B cell (primary cell): ENCODE measurements around the gene DCAKD. TPM values are rescaled to one million over a fixed set of nuclear protein-coding genes. Genes with fewer than 3 reads are reported as not detected.

ENCODE experiments used
- ATAC-seq: fragments of 200-7000 bp; cut with Tn5 transposase; one replicate; pipeline ENCODE4 v1.10.0; 2021; ENCODE audit warnings: low read depth, mild to moderate bottlenecking, moderate number of reproducible peaks, moderate library complexity
- CTCF ChIA-PET: fragments of 350-600 bp; sonication (Branson Sonifier 250); formaldehyde crosslinking; loops from one replicate; lab custom pipeline; 2021; ENCODE audit warnings: antibody characterized with exemption, inconsistent platforms; lab: Charles Lee
- POLR2A ChIA-PET: fragments of 350-600 bp; sonication (Branson Sonifier 250); formaldehyde crosslinking; loops from one replicate; lab custom pipeline; 2021; ENCODE audit warnings: antibody characterized with exemption; lab: Charles Lee
- DNase-seq: peaks from one replicate; pipeline ENCODE4 v3.0.0; 2013
- H2AFZ ChIP-seq: 2 replicates; pipeline ENCODE4 v1.6.1; 2012; ENCODE audit warnings: mild to moderate bottlenecking, low read depth, low read length; ENCODE audit not compliant: insufficient read depth, poor library complexity, severe bottlenecking
- H3K27ac ChIP-seq, 2 donors: 1 replicate in 1 of 2; 2 replicates in 1 of 2; pipeline ENCODE4 v1.5.1; 2012 to 2013; ENCODE audit warnings: low read length in 2 of 2, mild to moderate bottlenecking in 2 of 2, moderate library complexity in 1 of 2
- H3K27me3 ChIP-seq, 4 experiments: fragments of 200-600 bp in 1 of 4; sonication (generic) in 1 of 4; replicated peaks in 1 of 4; 1 replicate in 2 of 4; 2 replicates in 2 of 4; pipeline versions ENCODE4 v1.6.1 to v1.7.0; 2013 to 2016; ENCODE audit warnings: low read length in 3 of 4, mild to moderate bottlenecking in 2 of 4, mixed read lengths in 1 of 4, moderate library complexity in 1 of 4; ENCODE audit not compliant: insufficient read depth in 4 of 4, control insufficient read depth in 3 of 4; ENCODE audit errors: control extremely low read depth in 1 of 4
- H3K36me3 ChIP-seq, 2 experiments: replicated peaks in 1 of 2; 1 replicate in 1 of 2; 2 replicates in 1 of 2; pipeline versions ENCODE4 v1.6.1 to v1.7.1; 2013; ENCODE audit warnings: low read length in 1 of 2; ENCODE audit not compliant: insufficient read depth in 2 of 2, control insufficient read depth in 1 of 2; ENCODE audit errors: control extremely low read depth in 1 of 2, extremely low read depth in 1 of 2
- H3K4me1 ChIP-seq, 2 donors: fragments of 200-600 bp in 1 of 2; sonication (generic) in 1 of 2; 1 replicate in 1 of 2; 2 replicates in 1 of 2; pipeline versions ENCODE4 v1.5.1 to v1.6.1; 2013 to 2017; ENCODE audit warnings: low read length in 2 of 2; ENCODE audit not compliant: control insufficient read depth in 2 of 2, insufficient read depth in 2 of 2
- H3K4me2 ChIP-seq: replicated peaks from 2 replicates; pipeline ENCODE3; 2012; ENCODE audit warnings: mild to moderate bottlenecking, low read depth, low read length; ENCODE audit not compliant: poor library complexity, severe bottlenecking
- H3K4me3 ChIP-seq, 5 experiments: fragments of 200-600 bp in 1 of 5; sonication (generic) in 1 of 5; 1 replicate in 3 of 5; 2 replicates in 2 of 5; pipeline versions ENCODE4 v1.5.1 to v1.7.0; 2011 to 2016; ENCODE audit warnings: low read length in 4 of 5, mild to moderate bottlenecking in 4 of 5, low read depth in 2 of 5, control low read depth in 1 of 5, moderate library complexity in 1 of 5; ENCODE audit not compliant: insufficient read depth in 1 of 5; ENCODE audit errors: control extremely low read depth in 1 of 5, extremely low read depth in 1 of 5
- H3K79me2 ChIP-seq: fragments of 200-600 bp; sonication (generic); one replicate; pipeline ENCODE4 v1.6.0; 2016; ENCODE audit warnings: low read length; ENCODE audit not compliant: control insufficient read depth, insufficient read depth
- H3K9ac ChIP-seq: fragments of 200-600 bp; sonication (generic); 2 replicates; pipeline ENCODE4 v1.6.1; 2017; ENCODE audit warnings: mild to moderate bottlenecking, low read length, moderate library complexity
- H3K9me3 ChIP-seq, 3 donors: one replicate each; pipeline versions ENCODE4 v1.6.1 to v1.7.1; 2013; ENCODE audit warnings: low read length in 2 of 3; ENCODE audit not compliant: control insufficient read depth in 2 of 3, insufficient read depth in 1 of 3; ENCODE audit errors: control extremely low read depth in 1 of 3
- H4K20me1 ChIP-seq: 2 replicates; pipeline ENCODE4 v1.6.0; 2012; ENCODE audit warnings: mild to moderate bottlenecking, low read length; ENCODE audit not compliant: insufficient read depth, control insufficient read depth, poor library complexity, severe bottlenecking
- H3K27ac Mint-ChIP-seq: one replicate; pipeline ENCODE4 v1.8.0; 2021; ENCODE audit warnings: mixed read lengths
- H3K27me3 Mint-ChIP-seq: one replicate; pipeline ENCODE4 v1.8.0; 2021; ENCODE audit warnings: mixed read lengths
- H3K4me1 Mint-ChIP-seq: one replicate; pipeline ENCODE4 v1.8.0; 2021; ENCODE audit warnings: mixed read lengths
- H3K4me3 Mint-ChIP-seq: one replicate; pipeline ENCODE4 v1.8.0; 2021; ENCODE audit warnings: mixed read lengths
- H3K9me3 Mint-ChIP-seq: one replicate; pipeline ENCODE4 v1.8.0; 2022; ENCODE audit warnings: mixed read lengths; ENCODE audit not compliant: insufficient read depth
- CTCF ChIP-seq: fragments of 200-600 bp; IDR thresholded peaks from one replicate; pipeline ENCODE4 v1.8.0; 2022; ENCODE audit warnings: antibody characterized with exemption, mild to moderate bottlenecking
- EZH2 ChIP-seq: IDR thresholded peaks from 2 replicates; pipeline ENCODE4 v1.6.1; 2012; ENCODE audit warnings: borderline replicate concordance, low read depth, mild to moderate bottlenecking, moderate library complexity, low read length; ENCODE audit not compliant: insufficient read depth, poor library complexity, severe bottlenecking
- WGBS: methylation state at CpG from one replicate; pipeline ENCODE4 v1.1.5; 2013; ENCODE audit warnings: missing lambda C conversion rate; ENCODE audit not compliant: insufficient coverage; 5-methylcytosine and 5-hydroxymethylcytosine counted together
- intact Hi-C: fragments of 100-400 bp; cut with micrococcal nuclease; formaldehyde crosslinking; loops from one replicate; pipeline ENCODE4 v1.10.0; 2022
- polyA plus RNA-seq: library from polyadenylated mRNA; depleted of rRNA; stranded (reverse); fragments of >200 nt; gene quantifications from 2 replicates; pipeline ENCODE4 v1.2.3, GENCODE V29; 2012
- total RNA-seq, 2 donors: library from RNA; stranded (reverse); fragments of 120-200 nt in 1 of 2; gene quantifications; 1 replicate in 1 of 2; 2 replicates in 1 of 2; pipeline versions ENCODE4 v1.2.3 to v1.2.4, GENCODE V29; 2013 to 2022

DCAKD gene
- total and polyA plus RNA-seq, 2 donors (not counting 1 experiment from before 2014, with no cell fraction given), result 20.6 to 31.5 TPM

GRCh38 chr17:44999433-44999832 lies 52.0 kb downstream of the DCAKD start:
- DNase-seq (no peak), ATAC-seq (no peak)
- CTCF ChIA-PET, result interaction anchor here (0.5 kb wide), 1 partner anchor 470 kb away, joined by 3 read pairs; no protein-coding TSS in a partner anchor
- Histone ChIP-seq H3K4me1 (no peaks in the 10 kb centered on the region), H3K79me2 (no peaks in the 10 kb centered on the region), H3K4me2 (no peak overlapping the region), H3K27me3 (peaks cover 0 to 29% (median 6%) of the 10 kb centered on the region in 4 experiments), H3K4me3 (no peak overlapping the region), H4K20me1 (no peaks in the 10 kb centered on the region), H3K36me3 (no peaks in the 10 kb centered on the region), H3K9ac (no peak overlapping the region), H2AFZ (no peak overlapping the region), H3K27ac (no peak overlapping the region), H3K9me3 (peaks cover 0 to 15% (median 4%) of the 10 kb centered on the region in 3 donors)
- Mint-ChIP-seq H3K9me3 (peaks cover 12% of the 10 kb centered on the region), H3K27me3 (peaks cover 38% of the 10 kb centered on the region), H3K4me1 (no peaks in the 10 kb centered on the region), H3K4me3 (no peak overlapping the region), H3K27ac (no peak overlapping the region)
- intact Hi-C loops, result no loop called here
- TF ChIP-seq EZH2 (no peak), CTCF (no peak)
- no CpG with 5 or more reads among the region's 3 CpGs for WGBS
- POLR2A ChIA-PET, result no interaction called here

- Histone ChIP-seq H3K4me3 (no peak overlapping the region), H4K20me1 (no peaks in the 10 kb centered on the region), H3K9ac (no peak overlapping the region), H3K79me2 (no peaks in the 10 kb centered on the region), H3K4me2 (no peak overlapping the region), H3K27me3 (peaks cover 0 to 26% (median 5%) of the 10 kb centered on the region in 4 experiments), H3K27ac (no peak overlapping the region), H3K4me1 (no peaks in the 10 kb centered on the region), H2AFZ (no peak overlapping the region), H3K9me3 (peaks cover 0 to 15% (median 4%) of the 10 kb centered on the region in 3 donors), H3K36me3 (no peaks in the 10 kb centered on the region)
- ATAC-seq (no peak), DNase-seq (no peak)
- TF ChIP-seq CTCF (no peak), EZH2 (no peak)
- peaks cover 12% of the 10 kb centered on the region for H3K9me3 Mint-ChIP-seq
- intact Hi-C loops, result no loop called here
- no peaks in the 10 kb centered on the region for H3K4me1 Mint-ChIP-seq
- POLR2A ChIA-PET, result no interaction called here
- H3K27me3 Mint-ChIP-seq, result peaks cover 41% of the 10 kb centered on the region
- H3K27ac Mint-ChIP-seq, result no peak overlapping the region
- H3K4me3 Mint-ChIP-seq, result no peak overlapping the region
- CTCF ChIA-PET, result interaction anchor here (0.5 kb wide), 1 partner anchor 470 kb away, joined by 3 read pairs; no protein-coding TSS in a partner anchor
These were observed 52.8 kb downstream of the DCAKD start for GRCh38 chr17:44998646-44999045.
